B cell (primary cell): ENCODE data around the gene CD74. TPM values are rescaled to one million over a fixed set of nuclear protein-coding genes. Genes with fewer than 3 reads are reported as not detected.
A peak's percentile ranks its signal among the peaks of the same experiment; 100 is the strongest.

ENCODE experiments used
- ATAC-seq: fragments of 200-7000 bp; cut with Tn5 transposase; one replicate; pipeline ENCODE4 v1.10.0; 2021; ENCODE audit warnings: low read depth, mild to moderate bottlenecking, moderate number of reproducible peaks, moderate library complexity
- CTCF ChIA-PET: fragments of 350-600 bp; sonication (Branson Sonifier 250); formaldehyde crosslinking; loops from one replicate; lab custom pipeline; 2021; ENCODE audit warnings: antibody characterized with exemption, inconsistent platforms; lab: Charles Lee
- POLR2A ChIA-PET: fragments of 350-600 bp; sonication (Branson Sonifier 250); formaldehyde crosslinking; loops from one replicate; lab custom pipeline; 2021; ENCODE audit warnings: antibody characterized with exemption; lab: Charles Lee
- DNase-seq: peaks from one replicate; pipeline ENCODE4 v3.0.0; 2013
- H2AFZ ChIP-seq: 2 replicates; pipeline ENCODE4 v1.6.1; 2012; ENCODE audit warnings: mild to moderate bottlenecking, low read depth, low read length; ENCODE audit not compliant: insufficient read depth, poor library complexity, severe bottlenecking
- H3K27ac ChIP-seq, 2 donors: 1 replicate in 1 of 2; 2 replicates in 1 of 2; pipeline ENCODE4 v1.5.1; 2012 to 2013; ENCODE audit warnings: low read length in 2 of 2, mild to moderate bottlenecking in 2 of 2, moderate library complexity in 1 of 2
- H3K27me3 ChIP-seq, 4 experiments: fragments of 200-600 bp in 1 of 4; sonication (generic) in 1 of 4; replicated peaks in 1 of 4; 1 replicate in 2 of 4; 2 replicates in 2 of 4; pipeline versions ENCODE4 v1.6.1 to v1.7.0; 2013 to 2016; ENCODE audit warnings: low read length in 3 of 4, mild to moderate bottlenecking in 2 of 4, mixed read lengths in 1 of 4, moderate library complexity in 1 of 4; ENCODE audit not compliant: insufficient read depth in 4 of 4, control insufficient read depth in 3 of 4; ENCODE audit errors: control extremely low read depth in 1 of 4
- H3K36me3 ChIP-seq, 2 experiments: replicated peaks in 1 of 2; 1 replicate in 1 of 2; 2 replicates in 1 of 2; pipeline versions ENCODE4 v1.6.1 to v1.7.1; 2013; ENCODE audit warnings: low read length in 1 of 2; ENCODE audit not compliant: insufficient read depth in 2 of 2, control insufficient read depth in 1 of 2; ENCODE audit errors: control extremely low read depth in 1 of 2, extremely low read depth in 1 of 2
- H3K4me1 ChIP-seq, 2 donors: fragments of 200-600 bp in 1 of 2; sonication (generic) in 1 of 2; 1 replicate in 1 of 2; 2 replicates in 1 of 2; pipeline versions ENCODE4 v1.5.1 to v1.6.1; 2013 to 2017; ENCODE audit warnings: low read length in 2 of 2; ENCODE audit not compliant: control insufficient read depth in 2 of 2, insufficient read depth in 2 of 2
- H3K4me2 ChIP-seq: replicated peaks from 2 replicates; pipeline ENCODE3; 2012; ENCODE audit warnings: mild to moderate bottlenecking, low read depth, low read length; ENCODE audit not compliant: poor library complexity, severe bottlenecking
- H3K4me3 ChIP-seq, 5 experiments: fragments of 200-600 bp in 1 of 5; sonication (generic) in 1 of 5; 1 replicate in 3 of 5; 2 replicates in 2 of 5; pipeline versions ENCODE4 v1.5.1 to v1.7.0; 2011 to 2016; ENCODE audit warnings: low read length in 4 of 5, mild to moderate bottlenecking in 4 of 5, low read depth in 2 of 5, control low read depth in 1 of 5, moderate library complexity in 1 of 5; ENCODE audit not compliant: insufficient read depth in 1 of 5; ENCODE audit errors: control extremely low read depth in 1 of 5, extremely low read depth in 1 of 5
- H3K79me2 ChIP-seq: fragments of 200-600 bp; sonication (generic); one replicate; pipeline ENCODE4 v1.6.0; 2016; ENCODE audit warnings: low read length; ENCODE audit not compliant: control insufficient read depth, insufficient read depth
- H3K9ac ChIP-seq: fragments of 200-600 bp; sonication (generic); 2 replicates; pipeline ENCODE4 v1.6.1; 2017; ENCODE audit warnings: mild to moderate bottlenecking, low read length, moderate library complexity
- H3K9me3 ChIP-seq, 3 donors: one replicate each; pipeline versions ENCODE4 v1.6.1 to v1.7.1; 2013; ENCODE audit warnings: low read length in 2 of 3; ENCODE audit not compliant: control insufficient read depth in 2 of 3, insufficient read depth in 1 of 3; ENCODE audit errors: control extremely low read depth in 1 of 3
- H4K20me1 ChIP-seq: 2 replicates; pipeline ENCODE4 v1.6.0; 2012; ENCODE audit warnings: mild to moderate bottlenecking, low read length; ENCODE audit not compliant: insufficient read depth, control insufficient read depth, poor library complexity, severe bottlenecking
- H3K27ac Mint-ChIP-seq: one replicate; pipeline ENCODE4 v1.8.0; 2021; ENCODE audit warnings: mixed read lengths
- H3K27me3 Mint-ChIP-seq: one replicate; pipeline ENCODE4 v1.8.0; 2021; ENCODE audit warnings: mixed read lengths
- H3K4me1 Mint-ChIP-seq: one replicate; pipeline ENCODE4 v1.8.0; 2021; ENCODE audit warnings: mixed read lengths
- H3K4me3 Mint-ChIP-seq: one replicate; pipeline ENCODE4 v1.8.0; 2021; ENCODE audit warnings: mixed read lengths
- H3K9me3 Mint-ChIP-seq: one replicate; pipeline ENCODE4 v1.8.0; 2022; ENCODE audit warnings: mixed read lengths; ENCODE audit not compliant: insufficient read depth
- CTCF ChIP-seq: fragments of 200-600 bp; IDR thresholded peaks from one replicate; pipeline ENCODE4 v1.8.0; 2022; ENCODE audit warnings: antibody characterized with exemption, mild to moderate bottlenecking
- EZH2 ChIP-seq: IDR thresholded peaks from 2 replicates; pipeline ENCODE4 v1.6.1; 2012; ENCODE audit warnings: borderline replicate concordance, low read depth, mild to moderate bottlenecking, moderate library complexity, low read length; ENCODE audit not compliant: insufficient read depth, poor library complexity, severe bottlenecking
- WGBS: methylation state at CpG from one replicate; pipeline ENCODE4 v1.1.5; 2013; ENCODE audit warnings: missing lambda C conversion rate; ENCODE audit not compliant: insufficient coverage; 5-methylcytosine and 5-hydroxymethylcytosine counted together
- intact Hi-C: fragments of 100-400 bp; cut with micrococcal nuclease; formaldehyde crosslinking; loops from one replicate; pipeline ENCODE4 v1.10.0; 2022
- polyA plus RNA-seq: library from polyadenylated mRNA; depleted of rRNA; stranded (reverse); fragments of >200 nt; gene quantifications from 2 replicates; pipeline ENCODE4 v1.2.3, GENCODE V29; 2012
- total RNA-seq, 2 donors: library from RNA; stranded (reverse); fragments of 120-200 nt in 1 of 2; gene quantifications; 1 replicate in 1 of 2; 2 replicates in 1 of 2; pipeline versions ENCODE4 v1.2.3 to v1.2.4, GENCODE V29; 2013 to 2022

CD74 gene
- total and polyA plus RNA-seq, 2 donors (not counting 1 experiment from before 2014, with no cell fraction given): 5,670 to 14,307 TPM

- H3K27ac ChIP-seq: no peak overlapping the region
- no peak overlapping the region for H3K9ac ChIP-seq
- intact Hi-C loops: no loop called here
- Mint-ChIP-seq H3K27me3 (no peaks in the 10 kb centered on the region), H3K27ac (peak overlapping the region; percentile 55), H3K4me3 (no peak overlapping the region), H3K4me1 (peaks cover 8% of the 10 kb centered on the region), H3K9me3 (no peaks in the 10 kb centered on the region)
- peaks cover 5% of the 10 kb centered on the region in 2 donors for H3K4me1 ChIP-seq
- peaks cover 7% of the 10 kb centered on the region for H3K79me2 ChIP-seq
- no peaks in the 10 kb centered on the region for H3K27me3 ChIP-seq
- peaks cover 22% of the 10 kb centered on the region for H4K20me1 ChIP-seq
- DNase-seq (no peak), ATAC-seq (no peak)
- POLR2A ChIA-PET: no interaction called here
- 98% methylated on average over 10 of the region's 12 CpGs for WGBS
- no peak overlapping the region for H3K4me3 ChIP-seq
- H3K4me2 ChIP-seq: no peak overlapping the region
- no peak overlapping the region for H2AFZ ChIP-seq
- no peak for TF ChIP-seq EZH2
- no peak for TF ChIP-seq CTCF
- CTCF ChIA-PET: interaction anchor here (1.0 to 14.4 kb wide), 3 partner anchors 8 to 41 kb away, joined by 3 to 396 read pairs (median 7); partner anchors contain the start of gene RPS14
- H3K36me3 ChIP-seq: peaks cover 0 to 33% of the 10 kb centered on the region in 2 experiments
- H3K9me3 ChIP-seq: no peaks in the 10 kb centered on the region
These were observed 28.5 kb upstream of the CD74 start for GRCh38 chr5:150440948-150441812.
